ENCODE results near the gene ENHO. TPM values are rescaled to one million over a fixed set of nuclear protein-coding genes. Genes with fewer than 3 reads are reported as not detected.
"Not testable (repeated sequence)": the region's sequence is repeated elsewhere in the genome, so short reads cannot be mapped to it uniquely, and the experiment has no call there.

The ENHO gene
- total RNA-seq, 1 experiment from 2014 or later: not detected

DNA sequence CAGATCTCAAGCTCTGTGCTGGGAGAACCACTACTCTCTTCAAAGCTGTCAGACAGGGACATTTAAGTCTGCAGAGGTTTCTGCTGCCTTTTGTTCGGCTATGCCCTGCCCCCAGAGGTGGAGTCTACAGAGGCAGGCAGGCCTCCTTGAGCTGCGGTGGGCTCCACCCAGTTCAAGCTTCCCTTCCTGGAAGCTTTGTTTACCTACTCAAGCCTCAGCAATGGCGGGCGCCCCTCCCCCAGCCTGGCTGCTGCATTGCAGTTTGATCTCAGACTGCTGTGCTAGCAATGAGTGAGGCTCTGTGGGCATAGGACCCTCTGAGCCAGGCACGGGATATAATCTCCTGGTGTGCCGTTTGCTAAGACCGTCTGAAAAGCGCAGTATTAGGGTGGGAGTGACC is 9.3 kb upstream of the ENHO start:
- not testable (repeated sequence) for DNase-seq (ENCODE audit: extremely low read depth, low read depth)

DNA sequence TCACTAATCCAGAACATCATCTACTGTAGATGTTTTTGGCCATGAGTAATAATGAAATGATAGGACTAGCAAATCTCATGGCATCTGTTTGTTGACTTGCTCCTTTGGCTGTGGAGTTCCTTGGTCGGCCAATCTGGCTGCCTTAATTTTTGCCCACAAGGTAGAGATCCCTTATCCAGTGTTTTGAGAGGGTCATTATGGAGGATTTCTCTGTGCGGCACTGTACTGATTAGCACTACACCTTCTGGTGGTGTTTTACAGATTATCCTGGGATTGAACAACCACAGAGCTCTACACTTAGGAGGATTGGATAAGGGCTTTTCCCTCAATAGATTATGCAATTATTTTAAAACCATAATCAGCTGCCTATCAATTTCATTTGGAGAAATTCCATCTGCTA is 3.2 kb upstream of the ENHO start:
- DNase-seq (ENCODE audit: extremely low read depth, low read depth): no peak

DNA sequence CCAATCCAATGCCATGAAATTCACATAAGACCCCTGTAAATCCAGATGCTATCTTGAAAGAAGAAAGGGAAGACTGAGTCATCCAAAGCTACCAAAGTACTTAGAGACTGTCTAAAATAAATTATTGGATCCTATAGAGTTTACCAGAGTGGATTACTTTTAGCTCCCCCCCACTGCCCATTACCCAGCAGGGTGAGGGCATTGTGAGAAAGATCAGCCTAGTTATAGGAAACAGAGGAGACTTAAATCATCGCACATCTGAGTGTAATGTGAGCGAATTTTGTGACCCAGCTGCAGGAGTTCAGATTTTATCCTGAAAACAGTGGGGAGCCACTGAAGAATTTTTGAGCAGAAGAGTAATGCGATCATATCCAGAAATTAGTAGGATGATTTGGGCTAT is 1.6 kb upstream of the ENHO start:
- no peak for DNase-seq (ENCODE audit: extremely low read depth, low read depth)

DNA sequence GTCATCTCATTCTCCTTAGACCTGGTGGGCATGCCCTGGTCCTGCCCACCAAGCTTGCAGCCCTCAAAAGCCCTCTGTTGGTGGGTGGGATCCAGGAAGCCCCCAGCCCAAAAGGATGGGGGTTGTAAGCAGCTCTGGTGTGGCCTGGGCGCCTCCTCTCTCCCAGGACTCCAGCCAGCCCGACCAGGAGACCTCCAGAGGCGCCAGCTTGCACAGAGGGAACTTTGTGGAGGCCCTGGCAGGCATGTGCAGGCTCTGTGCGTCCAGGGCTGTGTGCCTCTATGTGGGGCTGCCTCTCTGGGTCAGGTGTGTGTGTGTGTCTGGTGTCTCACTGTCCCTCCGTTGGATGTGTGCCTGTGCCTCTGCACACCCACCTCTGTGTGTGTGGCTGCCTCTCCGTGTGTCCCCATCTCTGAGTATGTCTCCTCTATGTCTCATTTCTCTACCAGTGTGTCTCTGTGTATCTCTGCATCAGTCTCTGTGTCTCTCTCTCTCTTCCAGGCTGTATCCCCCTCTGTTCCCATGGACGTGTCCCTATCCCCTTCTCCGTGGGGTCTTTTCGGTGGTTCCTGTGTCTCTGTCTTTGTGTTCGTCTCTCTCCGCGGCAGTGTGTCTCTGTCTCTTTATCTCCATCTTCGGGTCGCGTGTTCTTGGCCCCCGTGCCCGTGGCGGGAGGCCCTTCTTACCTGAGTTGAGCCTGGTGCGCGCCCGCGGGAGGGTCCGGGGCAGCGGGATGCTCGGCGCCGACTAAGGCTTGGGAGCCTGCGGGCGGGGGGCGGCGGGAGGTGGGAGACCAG is 501 bp downstream of the ENHO start:
- no peak for DNase-seq (ENCODE audit: extremely low read depth, low read depth)

DNA sequence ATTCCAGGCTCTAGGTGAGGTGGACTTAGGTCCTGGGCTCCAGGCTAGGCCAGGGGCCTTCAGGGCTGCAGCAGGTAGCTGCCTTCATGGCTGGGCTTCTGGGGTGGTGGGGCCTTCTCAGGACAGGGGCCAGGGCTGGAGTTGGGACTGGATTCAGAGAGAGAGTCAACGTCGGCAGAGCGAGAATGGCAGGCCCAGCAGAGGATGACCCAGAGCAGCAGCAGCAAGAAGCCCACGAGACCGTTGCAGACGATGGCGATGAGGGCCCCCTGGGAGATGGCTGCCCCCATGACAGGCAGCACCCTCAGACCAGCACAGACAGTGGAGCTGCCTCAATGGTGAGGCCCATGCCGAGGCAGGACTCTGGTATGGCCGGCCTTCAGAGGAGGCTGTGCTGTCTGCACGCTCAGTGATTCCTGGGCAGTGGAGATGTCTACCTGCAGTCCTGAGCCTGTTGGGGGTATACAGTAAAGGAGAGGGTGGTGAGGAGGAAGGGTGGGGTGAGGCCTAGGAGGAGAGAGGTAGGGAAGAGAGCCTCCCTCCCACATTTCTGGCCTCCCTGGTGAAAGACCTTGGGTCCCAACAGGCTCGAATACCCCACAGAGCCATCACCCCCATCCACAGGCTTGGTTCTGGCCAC is 1.3 kb downstream of the ENHO start:
- no peak for DNase-seq (ENCODE audit: extremely low read depth, low read depth)

DNA sequence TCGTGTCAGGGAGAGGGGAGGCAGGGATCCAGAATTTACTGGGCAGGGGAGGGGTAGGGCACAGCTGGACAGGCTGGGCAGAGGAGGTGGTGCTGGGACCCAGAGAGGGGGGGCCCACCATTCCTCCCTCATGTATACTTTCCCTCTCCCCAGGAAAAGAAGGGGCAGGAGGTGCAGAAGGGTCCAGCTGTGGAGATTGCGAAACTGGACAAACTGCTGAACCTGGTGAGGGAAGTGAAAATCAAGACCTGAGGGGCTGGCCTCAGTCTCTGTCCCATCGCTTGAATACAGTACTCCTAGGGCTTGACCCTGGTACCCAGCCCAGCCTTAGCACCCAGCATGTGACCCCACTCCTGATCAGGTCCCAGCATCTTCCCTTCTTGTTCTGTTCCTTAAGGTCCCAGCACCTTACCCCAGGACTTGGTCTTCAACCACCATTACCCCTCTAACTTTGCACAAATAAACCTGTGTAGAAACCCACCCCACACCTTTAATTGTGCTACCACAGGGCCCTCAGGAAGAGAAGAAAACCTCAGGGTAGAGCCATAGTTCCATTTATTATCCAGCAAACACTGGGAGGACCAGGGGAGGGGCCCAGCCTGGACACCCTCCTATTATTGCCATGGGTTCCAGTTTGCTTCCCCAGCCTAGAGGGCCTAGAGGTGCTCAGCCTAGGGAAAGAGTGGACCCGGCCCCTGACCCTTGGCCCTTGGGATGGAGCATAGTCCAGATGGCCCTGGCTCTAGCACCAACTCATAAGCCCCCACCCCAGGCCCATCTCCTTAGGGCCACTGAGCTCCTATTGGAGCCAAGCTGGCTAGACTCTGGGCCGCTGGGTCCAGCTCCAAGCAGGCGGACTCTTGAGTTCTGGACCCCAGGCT is 2.0 kb downstream of the ENHO start:
- no peak for DNase-seq (ENCODE audit: extremely low read depth, low read depth)

DNA sequence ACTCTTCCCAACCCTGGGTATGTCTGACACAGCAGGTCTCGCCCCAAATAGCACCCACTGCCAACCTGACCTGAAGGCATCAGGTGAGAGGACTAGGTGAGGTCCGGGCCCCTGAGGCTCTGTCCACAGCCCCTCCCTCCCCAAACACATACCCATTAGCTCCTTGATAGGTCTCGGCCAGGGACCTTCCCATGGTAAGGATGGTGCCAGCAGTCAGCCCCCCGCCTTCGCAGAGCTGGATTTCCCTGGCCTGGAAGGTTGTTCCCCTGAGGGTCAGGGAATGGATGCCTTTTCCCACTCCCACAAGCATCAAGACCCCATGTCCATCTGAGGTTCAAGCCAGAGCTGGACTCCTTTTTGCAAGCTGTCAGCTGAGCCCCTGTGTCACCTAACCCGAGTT is 2.7 kb downstream of the ENHO start:
- no peak for DNase-seq (ENCODE audit: extremely low read depth, low read depth)

DNA sequence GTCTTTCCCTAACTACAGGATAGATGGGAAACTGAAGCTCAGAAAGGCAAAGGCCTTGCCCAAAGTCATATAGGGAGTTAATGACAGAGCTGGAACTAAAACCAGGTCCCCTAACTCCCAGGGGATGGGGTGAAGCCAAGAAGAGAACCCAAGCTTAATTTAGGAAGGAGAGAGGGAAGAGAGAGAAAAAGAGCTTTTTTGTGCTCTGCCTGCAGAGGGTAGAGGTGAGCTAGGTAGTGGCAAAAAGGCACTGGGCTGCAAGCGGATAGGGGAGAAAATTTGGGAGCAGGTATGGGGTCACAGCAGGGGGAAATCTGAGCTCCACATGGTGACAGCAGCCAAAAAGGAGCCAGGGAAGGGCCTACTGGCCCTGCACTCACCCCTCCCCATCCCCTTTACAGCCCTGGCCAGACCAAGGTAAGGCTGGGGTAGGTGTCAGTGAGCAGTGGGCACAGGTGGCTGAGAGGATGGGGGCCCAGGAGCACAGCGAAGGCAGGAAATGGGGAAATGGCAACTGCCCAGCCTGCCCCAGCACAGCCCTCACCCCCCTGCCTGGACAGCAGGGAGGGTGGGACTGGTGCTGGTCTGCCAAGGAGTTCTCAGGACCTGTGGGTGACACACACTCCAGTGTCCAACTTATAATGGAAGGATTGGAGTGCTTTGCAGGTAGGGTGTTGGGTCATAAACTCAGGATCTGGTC is 3.3 kb downstream of the ENHO start:
- DNase-seq (ENCODE audit: extremely low read depth, low read depth): no peak

DNA sequence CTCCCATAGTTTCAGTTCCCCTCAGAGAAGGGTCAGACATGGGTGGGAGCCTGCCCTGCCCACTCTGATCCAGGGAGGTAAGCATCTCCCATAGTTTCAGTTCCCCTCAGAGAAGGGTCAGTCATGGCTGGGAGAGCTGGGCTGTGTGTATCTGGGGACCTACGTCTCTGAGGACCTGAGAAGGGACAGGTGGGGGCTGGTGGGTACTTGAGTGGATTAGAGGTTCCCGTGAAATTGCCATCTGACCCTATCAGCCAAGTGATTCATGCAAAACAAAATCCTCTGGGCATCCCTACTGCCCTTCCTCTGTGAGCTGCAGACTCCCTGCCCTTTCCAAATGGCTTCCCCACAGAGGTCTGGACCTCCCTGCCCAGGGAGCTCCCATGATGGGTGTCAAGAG is 3.9 kb downstream of the ENHO start:
- DNase-seq (ENCODE audit: extremely low read depth, low read depth): no peak

DNA sequence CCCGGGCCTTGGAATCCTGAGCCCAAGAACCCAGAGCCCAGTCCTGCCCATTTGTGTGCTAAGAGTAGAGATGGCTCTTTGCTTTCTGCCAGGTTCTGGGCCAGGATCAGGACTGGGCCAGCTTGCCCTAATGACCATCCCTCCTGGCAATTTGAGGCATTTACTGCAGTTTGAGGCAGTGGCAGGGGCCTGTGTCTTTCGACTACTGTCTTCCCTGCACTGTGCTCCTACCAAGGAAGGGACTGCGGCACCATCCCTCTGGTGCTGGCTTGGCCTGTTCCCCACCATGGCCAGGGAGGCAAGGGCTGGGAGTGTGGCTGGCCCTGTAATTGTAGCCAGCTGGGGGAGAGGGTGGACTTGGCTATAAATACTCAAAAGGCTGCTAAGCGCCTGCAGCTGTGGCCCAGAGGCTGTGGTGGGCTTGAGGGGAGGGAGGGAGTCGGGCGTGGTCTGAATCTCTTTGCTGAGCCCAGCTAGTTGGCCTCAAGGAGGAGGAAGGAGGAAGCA is 4.6 kb downstream of the ENHO start:
- no peak for DNase-seq (ENCODE audit: extremely low read depth, low read depth)

DNA sequence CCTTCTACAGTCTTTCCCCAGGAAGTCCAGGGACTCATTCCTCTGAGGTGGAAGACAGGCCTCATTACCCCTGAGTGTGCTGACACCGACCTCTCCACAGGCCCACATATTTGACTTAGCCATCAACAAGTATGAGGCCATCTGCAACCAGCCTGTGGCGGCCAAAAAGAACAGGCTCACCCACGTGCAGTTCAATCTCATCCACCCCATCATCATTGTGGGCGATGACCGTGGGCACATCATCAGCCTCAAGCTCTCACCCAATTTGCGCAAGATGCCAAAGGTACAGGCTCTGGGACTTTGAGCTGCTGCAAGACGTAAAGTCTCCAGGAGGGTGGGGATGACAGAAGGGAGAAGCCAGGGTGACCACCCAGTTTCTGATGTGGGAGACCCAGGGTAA is 5.6 kb downstream of the ENHO start:
- no peak for DNase-seq (ENCODE audit: extremely low read depth, low read depth)

DNA sequence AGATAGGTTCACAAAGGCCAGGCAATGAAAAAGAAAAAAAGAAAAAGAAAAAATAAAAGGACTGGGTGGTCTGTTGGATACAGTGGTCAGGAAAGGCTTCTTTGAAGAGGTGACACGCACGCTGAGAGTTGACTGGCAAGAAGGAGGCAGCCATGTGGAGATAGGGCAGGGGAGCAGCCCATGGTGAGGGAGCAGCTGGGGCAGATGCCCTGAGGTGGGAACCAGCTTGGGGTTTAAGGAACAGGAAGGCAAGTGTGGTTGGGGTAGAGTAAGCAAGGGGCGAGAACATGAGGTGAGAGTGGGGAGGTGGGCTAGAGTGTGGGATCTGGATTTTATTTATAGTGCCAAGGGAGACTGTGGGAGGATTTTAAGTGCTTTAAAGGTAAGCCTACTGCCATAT is 6.8 kb downstream of the ENHO start:
- DNase-seq (ENCODE audit: extremely low read depth, low read depth): no peak

DNA sequence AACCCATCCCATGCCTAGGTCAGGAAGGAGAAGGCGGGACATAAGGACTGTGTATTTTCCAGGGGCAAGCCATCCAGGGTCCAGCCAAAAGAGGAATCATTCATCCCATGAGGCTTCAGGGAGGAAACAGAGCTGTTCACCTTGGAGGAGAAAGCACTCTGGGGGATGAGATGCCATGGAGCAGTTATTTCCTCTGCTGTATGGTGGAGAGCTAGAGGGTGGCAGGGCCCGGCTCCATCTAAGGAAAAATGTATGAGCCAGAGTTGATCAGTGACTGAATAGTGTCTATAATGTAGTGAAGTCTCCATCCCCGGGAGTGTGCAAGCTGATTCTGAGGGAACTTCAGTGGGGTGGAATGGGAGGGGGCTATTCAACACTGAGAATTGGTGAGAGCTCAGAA is 8.0 kb downstream of the ENHO start:
- no peak for DNase-seq (ENCODE audit: extremely low read depth, low read depth)

DNA sequence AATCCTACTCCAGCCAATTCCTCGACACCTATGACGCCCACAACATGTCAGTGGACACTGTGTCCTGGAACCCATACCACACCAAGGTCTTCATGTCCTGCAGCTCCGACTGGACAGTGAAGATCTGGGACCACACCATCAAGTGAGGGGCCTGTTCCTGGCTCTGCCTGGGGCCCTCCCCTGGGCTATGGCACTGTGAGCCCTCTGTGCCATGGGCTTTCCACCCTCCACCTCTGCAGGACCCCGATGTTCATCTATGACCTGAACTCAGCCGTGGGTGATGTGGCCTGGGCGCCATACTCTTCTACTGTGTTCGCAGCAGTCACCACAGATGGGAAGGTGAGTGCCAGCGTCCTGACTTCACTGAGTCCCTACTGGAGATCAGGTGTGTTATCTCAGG is 8.4 kb downstream of the ENHO start:
- no peak for DNase-seq (ENCODE audit: extremely low read depth, low read depth)

DNA sequence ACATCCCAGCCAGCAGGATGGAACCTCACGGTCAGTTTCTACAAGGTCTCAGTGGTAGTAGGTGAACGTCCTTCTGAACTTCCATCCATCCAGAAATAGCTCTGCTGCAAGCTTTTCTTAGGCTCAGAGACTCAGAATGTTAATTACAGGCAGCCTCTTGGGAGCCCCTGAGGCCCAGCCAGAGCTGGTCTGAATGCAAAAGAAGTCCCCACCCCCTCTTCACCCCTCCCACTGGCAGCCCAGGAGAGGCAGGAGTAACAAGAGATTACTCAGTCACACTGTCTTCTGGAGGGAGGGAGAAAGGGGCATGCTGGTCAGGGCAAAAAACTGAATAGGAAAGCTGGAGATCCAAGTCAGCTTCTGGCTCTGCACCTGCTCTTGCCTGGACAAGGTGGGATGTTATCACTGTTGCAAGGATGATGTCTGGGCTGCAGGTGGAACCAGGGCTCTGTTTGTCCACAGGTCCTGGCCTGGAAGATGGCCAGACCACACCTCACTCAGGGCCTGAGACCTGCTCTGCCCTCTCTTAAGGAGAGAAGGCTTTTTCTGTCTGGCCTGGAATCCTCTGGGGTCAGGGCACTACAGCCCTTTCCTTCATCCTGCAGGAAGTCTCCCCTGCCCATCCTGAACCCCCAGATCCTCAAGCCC is 9.1 kb downstream of the ENHO start:
- no peak for DNase-seq (ENCODE audit: extremely low read depth, low read depth)

DNA sequence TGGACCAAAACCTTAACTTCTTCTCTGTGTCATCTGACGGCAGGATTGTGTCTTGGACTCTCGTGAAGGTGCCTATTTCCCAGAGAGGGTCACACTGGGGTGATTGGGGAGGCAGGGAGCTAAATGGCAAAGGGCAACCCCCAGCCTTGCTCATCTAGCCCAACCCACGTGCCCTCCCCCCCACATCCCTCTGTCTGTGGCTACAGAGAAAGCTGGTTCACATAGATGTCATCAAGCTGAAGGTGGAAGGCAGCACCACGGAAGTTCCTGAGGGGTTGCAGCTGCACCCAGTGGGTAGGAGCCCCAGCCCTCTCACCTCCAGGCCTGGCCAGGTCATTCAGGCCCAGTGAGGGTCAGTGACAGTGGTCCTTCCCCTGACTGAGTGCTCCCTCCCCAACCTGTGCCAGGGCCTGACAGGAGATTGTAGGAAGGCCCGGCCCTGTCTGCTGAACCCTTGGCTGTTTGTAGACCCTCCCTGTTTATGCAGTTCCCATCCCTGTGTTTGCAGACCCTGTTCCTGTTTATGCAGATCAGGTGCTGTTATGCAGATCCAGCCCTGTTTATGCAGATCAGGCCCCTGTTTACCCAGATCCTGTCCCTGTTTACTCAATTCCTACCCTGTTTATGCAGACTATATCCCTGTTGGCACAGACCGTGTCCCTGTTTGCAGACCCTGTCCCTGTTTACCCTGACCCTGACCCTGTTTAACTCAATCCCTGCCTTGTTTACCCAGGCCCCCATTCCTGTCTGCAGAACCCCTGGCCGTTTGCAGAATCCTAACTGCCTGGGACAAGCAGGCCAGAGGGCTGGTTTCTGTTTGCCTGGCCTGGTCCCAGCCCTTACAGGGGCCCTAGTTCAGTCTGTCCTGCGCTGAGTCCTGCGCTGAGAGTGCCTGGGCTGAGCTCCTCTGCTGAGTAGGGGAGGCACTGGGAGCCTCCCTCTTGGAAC is 10.4 kb downstream of the ENHO start:
- DNase-seq (ENCODE audit: extremely low read depth, low read depth): no peak

DNA sequence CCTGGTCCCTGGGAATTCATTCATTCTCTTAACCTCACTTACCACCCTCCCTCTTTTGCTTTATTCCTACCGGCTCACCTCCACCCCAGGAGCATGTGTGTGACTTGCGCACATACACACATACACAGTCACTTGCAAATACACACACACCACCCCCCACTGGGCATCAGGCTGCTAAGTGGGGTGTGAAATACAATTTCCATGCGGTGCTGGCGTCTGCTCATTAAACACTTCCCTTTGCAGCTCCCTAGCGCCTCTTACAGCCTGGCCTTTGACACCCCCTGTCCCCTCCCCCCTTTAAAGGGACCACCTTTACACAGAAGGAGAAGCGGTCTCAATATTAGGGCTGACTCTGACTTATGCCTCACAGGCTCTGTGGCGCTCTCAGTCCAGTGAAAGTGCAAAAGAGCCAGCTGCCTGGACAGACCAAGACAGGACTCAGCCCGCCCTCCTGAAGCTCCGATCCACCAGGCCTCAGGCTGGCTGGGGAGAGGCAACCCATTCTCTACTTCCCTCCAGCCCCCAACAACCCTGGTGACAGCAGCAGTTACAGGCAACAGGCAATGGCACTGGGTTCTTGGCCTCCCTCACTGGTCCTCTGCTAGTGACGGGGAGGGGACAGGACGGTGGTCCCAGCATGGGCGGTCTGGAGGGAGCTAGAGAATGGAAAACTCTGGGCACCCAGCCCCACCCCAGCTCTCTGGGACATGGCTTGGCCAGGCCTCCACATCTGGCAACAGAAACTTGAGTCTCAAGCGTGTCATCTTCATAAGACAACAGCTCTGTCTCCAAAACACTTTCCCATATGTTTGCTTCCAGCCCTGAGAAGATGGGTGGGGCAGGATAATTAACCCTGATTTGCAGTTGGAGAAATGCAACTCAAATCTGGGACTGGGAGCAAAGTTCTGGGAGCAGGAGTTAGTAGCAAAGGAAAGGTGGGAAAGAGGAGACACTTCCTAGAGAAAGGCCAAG is 12.0 kb downstream of the ENHO start:
- DNase-seq (ENCODE audit: extremely low read depth, low read depth): no peak

DNA sequence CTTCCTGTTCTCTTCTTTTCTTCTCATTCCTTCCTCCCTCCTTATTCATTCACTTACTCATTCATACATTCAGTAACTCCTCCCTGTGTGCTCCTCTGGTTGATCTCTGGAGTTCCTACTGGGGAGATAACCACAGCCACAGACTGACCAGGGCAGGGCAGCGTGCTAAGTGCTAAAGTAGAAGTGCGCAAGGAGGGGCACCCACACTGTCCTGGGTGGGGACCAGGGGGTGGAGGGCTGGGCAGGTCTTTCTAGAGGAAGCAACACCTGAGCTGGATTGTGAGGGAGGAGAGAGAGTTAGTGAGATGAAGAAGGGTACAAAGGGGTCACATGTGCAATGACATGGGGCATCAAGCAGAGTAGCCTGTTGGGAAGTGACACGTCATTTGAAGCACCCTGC is 13.8 kb downstream of the ENHO start:
- no peak for DNase-seq (ENCODE audit: extremely low read depth, low read depth)

Data from NCI-H460 (cell line).